GM20000 (cell line): ENCODE results near the gene PQBP1.

Experiments used
- DNase-seq: peaks from one replicate; pipeline ENCODE4 v3.0.0; 2012; ENCODE audit warnings: low spot score
- CTCF ChIP-seq: IDR thresholded peaks from 2 replicates; pipeline ENCODE4 v1.5.1; 2012; ENCODE audit warnings: mild to moderate bottlenecking, control low read depth; ENCODE audit errors: extremely low read depth, missing control alignments

The PQBP1 gene

GRCh38 chrX:48939524-48940228 lies 41.9 kb downstream of the PQBP1 start:
- DNase-seq: no peak
- no peak for TF ChIP-seq CTCF

- no peak for DNase-seq
- TF ChIP-seq CTCF: no peak
Measured at GRCh38 chrX:48940404-48940955, 42.8 kb downstream of the PQBP1 start.

GRCh38 chrX:48942895-48943294 lies 45.2 kb downstream of the PQBP1 start:
- DNase-seq: no peak
- TF ChIP-seq CTCF: no peak

- DNase-seq: peak; percentile 48
- TF ChIP-seq CTCF: peak; percentile 80
Measured at GRCh38 chrX:48945517-48946348, 48.0 kb downstream of the PQBP1 start.

- DNase-seq: no peak
- no peak for TF ChIP-seq CTCF
Measured at GRCh38 chrX:48948589-48948988, 50.9 kb downstream of the PQBP1 start.
